ENCODE measurements around the gene GTF2H2.
"Not testable (repeated sequence)": the region's sequence is repeated elsewhere in the genome, so short reads cannot be mapped to it uniquely, and the experiment has no call there.

DNA sequence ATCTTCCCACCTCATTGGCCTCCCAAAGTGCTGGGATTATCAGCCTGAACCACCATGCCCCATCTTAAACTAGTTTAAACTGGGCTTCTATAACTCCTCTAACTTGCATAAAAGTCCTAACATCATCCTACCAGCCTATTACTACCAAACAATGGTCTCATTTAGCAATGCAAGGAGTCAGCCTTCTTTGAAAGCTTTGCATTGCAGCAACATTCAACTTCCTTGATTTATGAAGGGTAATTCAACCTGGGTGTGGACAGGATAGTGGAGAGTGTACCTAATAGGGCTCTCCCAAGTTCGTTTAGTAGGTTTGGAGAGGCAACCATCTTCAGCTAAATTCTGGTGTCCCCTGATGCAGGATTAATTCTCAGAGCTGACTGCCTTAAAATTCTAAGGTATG lies 18.7 kb upstream of the GTF2H2 start:
- TF ChIP-seq EZH2 (IDR thresholded peaks at IDR 0.05; ENCODE audit: borderline replicate concordance); EZH2phosphoT487 (IDR thresholded peaks at IDR 0.05; ENCODE audit: low read depth, severe bottlenecking, unreplicated experiment): not testable (repeated sequence)
- TF ChIP-seq, protein P1, sequence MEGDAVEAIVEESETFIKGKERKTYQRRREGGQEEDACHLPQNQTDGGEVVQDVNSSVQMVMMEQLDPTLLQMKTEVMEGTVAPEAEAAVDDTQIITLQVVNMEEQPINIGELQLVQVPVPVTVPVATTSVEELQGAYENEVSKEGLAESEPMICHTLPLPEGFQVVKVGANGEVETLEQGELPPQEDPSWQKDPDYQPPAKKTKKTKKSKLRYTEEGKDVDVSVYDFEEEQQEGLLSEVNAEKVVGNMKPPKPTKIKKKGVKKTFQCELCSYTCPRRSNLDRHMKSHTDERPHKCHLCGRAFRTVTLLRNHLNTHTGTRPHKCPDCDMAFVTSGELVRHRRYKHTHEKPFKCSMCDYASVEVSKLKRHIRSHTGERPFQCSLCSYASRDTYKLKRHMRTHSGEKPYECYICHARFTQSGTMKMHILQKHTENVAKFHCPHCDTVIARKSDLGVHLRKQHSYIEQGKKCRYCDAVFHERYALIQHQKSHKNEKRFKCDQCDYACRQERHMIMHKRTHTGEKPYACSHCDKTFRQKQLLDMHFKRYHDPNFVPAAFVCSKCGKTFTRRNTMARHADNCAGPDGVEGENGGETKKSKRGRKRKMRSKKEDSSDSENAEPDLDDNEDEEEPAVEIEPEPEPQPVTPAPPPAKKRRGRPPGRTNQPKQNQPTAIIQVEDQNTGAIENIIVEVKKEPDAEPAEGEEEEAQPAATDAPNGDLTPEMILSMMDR (IDR thresholded peaks at IDR 0.05; ENCODE audit: poor library complexity), result not testable (repeated sequence)

Data from hepatocyte (in vitro differentiated cells).